ENCODE measurements around the gene CXCL11.

- TF ChIP-seq EZH2phosphoT487 (IDR thresholded peaks at IDR 0.05; ENCODE audit: insufficient read depth, low read depth) (no peak), EZH2 (IDR thresholded peaks at IDR 0.05; ENCODE audit: insufficient read depth, poor library complexity, severe bottlenecking) (no peak)
Measured at GRCh38 chr4:76066546-76066945, 30.7 kb upstream of the CXCL11 start.

All from GM23248 (cell line).